HG02678 (cell line): ENCODE results near the gene NSFL1C.
"Not testable (repeated sequence)": the region's sequence is repeated elsewhere in the genome, so short reads cannot be mapped to it uniquely, and the experiment has no call there.

Source experiments
- ATAC-seq: cut with Tn5 transposase; IDR thresholded peaks from one replicate; pipeline ENCODE4 v1.9.1; 2021; ENCODE audit warnings: mild to moderate bottlenecking, moderate library complexity; ENCODE audit not compliant: unreplicated experiment

NSFL1C gene

DNA sequence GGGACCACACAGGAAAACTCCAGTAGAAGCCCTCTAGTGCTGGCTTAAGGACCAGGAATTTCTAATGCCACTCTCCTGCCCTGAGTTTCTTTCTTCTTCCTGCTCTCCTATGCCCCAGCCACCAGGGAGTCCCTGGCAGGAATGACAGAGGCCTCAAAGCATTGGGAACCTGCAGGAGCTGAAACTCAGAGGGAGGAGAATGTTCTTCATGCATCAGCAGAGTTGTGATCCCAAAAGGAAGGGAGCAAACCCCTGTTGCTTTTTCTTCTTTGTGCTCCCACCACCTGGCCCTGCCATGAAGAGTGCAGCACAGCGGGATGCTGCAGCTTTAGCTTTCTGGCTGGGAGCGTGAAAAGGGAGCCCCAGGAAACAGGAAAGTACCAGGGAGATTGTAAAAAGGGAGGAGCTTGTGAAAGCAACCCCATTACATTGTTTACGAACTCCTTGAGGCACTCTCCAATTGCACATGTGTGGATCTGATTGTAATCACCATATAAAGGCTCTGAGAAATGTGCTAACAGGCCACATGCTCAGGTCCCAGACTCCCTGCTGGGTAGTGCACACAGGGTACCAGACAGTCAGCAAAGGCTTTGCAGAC lies 39.1 kb downstream of the NSFL1C start:
- no peak for ATAC-seq

- no peak for ATAC-seq
Observed at GRCh38 chr20:1426231-1426849, 40.3 kb downstream of the NSFL1C start.

DNA sequence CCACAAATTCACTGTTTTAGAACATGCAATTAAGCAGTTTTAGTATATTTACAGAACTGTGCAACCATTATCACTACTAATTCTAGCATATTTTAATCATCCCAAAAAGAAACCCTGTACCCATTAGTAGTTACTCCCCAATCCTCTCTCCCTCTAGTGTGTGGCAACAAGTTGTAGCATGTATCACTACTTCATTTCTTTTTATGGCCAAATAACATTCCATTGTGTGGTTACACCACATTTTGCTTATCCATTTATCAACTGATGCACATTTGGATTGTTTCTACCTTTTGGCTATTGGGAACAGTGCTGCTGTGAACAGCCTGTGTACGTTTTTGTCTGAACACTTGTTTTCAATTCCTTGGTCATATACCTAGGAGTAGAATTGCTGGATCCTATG lies 42.3 kb downstream of the NSFL1C start:
- ATAC-seq, result no peak

DNA sequence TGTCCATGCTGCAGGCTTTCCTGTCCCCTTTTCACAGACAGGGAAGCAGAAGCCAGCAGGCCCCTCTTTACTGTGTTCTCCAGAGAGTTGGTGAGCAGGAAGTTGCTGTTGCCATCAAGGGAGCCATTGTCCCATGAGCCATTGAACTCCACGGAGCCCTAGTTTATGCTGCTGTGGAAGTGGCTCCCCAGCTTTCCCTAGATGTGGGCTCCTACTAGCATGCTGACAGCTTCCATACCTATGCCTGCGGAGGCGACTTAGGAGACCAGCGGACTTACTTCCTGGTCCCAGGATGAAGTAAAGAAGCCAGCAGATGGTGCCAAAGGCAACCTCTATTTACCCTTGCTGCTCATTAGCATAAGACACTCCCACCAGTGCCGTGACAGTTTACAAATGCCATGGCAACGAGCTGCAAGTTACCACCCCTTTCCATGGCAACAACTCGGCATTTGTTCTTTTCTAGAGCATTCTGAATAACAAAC lies 43.0 kb downstream of the NSFL1C start:
- no peak for ATAC-seq

GRCh38 chr20:1423206-1423605 lies 43.4 kb downstream of the NSFL1C start:
- ATAC-seq, result no peak

DNA sequence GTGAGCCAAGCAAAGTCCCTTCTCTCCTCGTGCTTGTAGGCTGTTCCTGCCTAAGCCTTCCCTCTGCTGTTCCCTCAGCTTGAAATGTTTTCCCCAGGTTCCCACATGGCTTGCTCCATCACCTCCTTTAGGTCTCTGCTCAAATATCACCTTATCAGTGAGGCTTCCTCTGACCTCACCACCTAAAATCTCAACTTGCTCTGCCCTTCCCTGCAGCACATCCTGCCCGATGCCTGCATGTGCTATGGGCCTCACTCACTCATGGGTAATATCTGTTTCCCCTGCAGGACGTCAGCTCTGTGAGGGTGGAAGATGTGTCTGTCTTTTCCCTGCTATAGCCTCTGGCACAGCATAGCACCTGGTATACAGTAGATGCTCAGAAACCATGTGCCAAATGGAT lies 43.9 kb downstream of the NSFL1C start:
- no peak for ATAC-seq

- ATAC-seq, result no peak
Observed at GRCh38 chr20:1420066-1420465, 46.6 kb downstream of the NSFL1C start.

- ATAC-seq, result no peak
Observed at GRCh38 chr20:1418350-1418749, 48.3 kb downstream of the NSFL1C start.

DNA sequence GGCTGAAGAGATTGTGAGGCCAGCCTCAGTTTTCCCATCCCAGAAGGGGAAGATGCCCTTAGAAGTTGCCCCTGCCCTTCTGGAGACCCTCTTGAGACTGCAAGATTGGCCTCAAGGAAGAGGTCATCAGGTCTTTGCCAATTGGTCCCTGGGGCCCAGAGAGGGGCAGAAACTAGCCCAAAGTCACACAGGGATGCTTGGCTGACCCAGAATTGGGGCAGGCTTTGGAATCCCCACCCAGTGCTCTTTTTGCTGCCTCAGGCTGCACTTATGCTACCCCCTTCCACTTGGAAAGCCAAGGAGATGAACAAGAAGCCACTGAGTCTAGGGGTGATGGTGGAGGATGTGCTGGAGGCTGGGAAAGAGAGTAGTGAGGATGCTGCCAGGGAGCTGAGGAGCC lies 48.9 kb downstream of the NSFL1C start:
- no peak for ATAC-seq

- ATAC-seq, result no peak
Observed at GRCh38 chr20:1417273-1417672, 49.4 kb downstream of the NSFL1C start.

DNA sequence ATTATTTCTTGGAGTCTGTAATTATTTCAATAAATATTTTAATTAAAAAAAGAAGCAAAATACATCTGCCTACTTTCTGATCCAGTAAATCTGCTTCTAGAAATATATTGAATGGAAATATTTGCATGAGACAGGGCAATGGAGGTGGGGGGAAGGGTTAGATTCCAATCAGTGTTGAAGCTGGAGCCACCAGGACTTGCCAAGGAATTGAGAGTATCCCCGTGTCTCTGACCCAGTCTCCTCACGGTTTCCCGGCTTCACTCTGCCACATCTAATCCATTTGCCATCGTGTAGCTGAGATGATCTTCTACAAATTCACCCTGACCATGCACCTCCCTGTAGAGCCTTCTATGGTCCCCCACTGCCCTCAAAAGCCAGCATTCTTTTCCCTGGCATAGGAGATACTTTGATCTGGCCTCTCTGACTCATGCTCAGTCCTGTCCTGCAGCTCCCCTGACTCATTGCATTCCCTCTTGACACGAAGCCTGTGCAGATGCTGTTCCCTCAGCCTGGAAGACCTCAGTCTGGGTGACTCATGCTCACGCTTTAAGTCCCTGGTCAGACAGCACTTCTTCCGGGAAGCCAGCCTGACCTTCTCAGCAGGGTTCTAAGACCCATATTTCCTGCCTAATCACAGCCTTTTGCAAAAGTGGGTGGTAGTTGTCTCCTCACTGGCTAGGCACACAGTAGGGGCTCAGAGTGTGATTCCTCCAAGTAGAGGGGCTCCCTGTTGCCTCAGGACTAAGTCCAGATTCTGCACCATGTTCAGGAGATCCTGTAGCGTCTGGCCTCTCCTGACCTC lies 50.8 kb downstream of the NSFL1C start:
- ATAC-seq, result no peak

GRCh38 chr20:1414982-1415381 lies 51.7 kb downstream of the NSFL1C start:
- no peak for ATAC-seq

GRCh38 chr20:1405801-1406200 lies 60.8 kb downstream of the NSFL1C start:
- ATAC-seq, result no peak

- ATAC-seq, result no peak
Observed at GRCh38 chr20:1403624-1404023, 63.0 kb downstream of the NSFL1C start.

DNA sequence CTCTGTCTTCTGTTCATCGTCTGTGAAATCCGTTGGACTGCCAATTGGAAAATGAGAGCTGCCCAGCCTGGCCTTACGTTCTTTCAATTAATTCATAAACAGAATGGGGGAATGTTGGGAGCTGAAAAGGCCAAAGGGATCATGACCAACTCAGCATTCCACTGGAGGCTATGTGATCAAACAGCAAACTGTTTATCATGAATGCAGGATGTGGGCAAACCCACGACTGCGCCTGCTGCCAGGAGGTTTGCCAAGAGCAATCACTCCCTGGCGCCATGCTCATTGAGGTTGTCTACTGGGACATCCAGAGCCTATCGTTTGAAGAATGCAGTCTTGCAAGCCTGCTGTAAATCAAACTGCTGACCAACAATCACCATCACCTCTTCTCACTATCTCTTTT lies 64.5 kb downstream of the NSFL1C start:
- ATAC-seq, result no peak

DNA sequence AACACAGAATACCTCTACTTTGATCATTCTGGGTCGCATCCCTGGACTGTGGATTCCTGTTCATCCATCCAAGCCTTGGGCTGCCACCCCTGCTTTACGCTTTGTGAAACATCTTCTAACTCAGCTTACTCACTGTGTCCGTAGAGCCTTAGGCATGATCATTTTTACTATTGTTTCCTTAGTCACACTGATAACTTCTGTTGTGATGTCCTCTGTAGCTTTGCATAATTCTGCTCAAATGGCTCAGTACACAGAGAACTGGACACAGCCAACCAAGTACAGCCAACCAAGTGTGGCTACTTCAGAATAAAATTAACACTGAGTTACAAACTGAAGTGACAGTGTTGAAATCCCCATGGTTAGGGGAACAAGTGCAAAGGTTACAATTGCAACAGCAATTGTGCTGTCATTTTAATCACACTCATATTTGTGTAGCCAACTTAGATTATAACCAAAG lies 65.2 kb downstream of the NSFL1C start:
- no peak for ATAC-seq

DNA sequence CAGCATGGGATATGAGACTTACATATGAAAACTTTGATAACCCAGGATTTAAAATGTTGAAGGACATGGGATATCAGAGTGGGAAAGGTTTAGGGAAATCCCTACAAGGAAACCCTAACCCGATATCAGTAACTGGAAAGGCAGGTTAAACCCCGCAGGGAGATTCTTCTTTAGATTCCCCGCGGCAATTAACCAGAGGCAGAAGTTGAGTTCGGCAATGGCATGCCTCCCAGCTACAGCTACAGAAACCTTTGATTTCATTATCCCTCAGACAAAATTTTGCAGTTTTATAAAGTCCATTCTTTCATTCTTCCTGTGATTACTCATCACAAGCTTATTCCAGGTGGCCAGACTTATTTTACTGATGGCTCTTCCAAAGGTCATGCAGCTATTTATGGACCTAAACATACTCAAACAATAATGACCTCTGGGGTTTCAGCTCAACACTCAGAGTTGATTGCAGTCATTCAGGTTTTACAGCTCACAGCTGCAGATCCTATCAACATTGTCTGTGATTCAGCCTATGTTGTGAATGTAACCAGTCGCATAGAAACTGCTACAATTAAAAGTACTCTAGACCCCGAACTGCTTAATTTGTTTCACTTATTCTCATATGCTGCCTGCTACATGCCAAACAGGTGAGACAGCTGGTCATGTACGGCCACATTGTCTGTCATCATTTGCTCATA lies 66.8 kb downstream of the NSFL1C start:
- not testable (repeated sequence) for ATAC-seq

DNA sequence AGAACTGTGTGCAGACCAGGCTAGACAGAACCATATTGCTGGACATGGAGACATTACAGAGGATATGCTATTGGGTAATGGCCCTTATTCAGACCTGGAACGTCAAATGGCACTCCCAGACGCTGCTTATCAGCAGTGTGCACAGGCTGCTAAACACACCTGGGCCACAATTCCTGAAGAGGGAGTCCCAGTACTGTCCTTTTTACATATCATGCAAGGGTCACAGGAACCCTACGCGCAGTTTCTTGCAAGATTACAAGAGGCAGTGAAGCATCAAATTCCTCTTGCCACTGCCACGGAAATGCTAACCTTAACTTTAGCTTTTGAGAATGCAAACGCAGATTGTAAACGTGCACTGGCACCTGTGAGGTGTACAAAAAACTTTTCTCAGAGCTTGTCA lies 68.5 kb downstream of the NSFL1C start:
- ATAC-seq, result not testable (repeated sequence)

DNA sequence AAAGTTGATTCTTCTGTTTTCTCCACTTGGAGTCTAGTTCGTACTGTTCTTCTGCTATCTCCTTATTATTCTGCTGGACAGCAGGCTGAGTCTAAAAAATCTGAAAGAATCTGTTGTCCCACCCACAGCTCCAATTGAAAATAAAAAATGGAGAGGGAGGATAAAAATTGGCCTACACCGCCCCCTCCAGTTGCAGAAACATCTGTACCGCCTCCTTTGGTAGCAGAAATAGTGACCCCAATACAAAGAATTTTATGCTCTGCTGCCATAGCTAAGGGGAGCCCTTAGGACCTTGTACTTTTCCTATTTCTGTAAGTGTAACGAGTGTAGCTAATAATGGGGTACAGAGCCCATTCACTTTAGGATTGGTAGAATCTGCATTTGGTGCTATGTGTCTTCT lies 68.9 kb downstream of the NSFL1C start:
- ATAC-seq, result no peak

- ATAC-seq, result no peak
Observed at GRCh38 chr20:1396702-1397101, 69.9 kb downstream of the NSFL1C start.

GRCh38 chr20:1396264-1396663 lies 70.4 kb downstream of the NSFL1C start:
- ATAC-seq, result no peak
